IMR-90 (cell line): ENCODE data around the gene HIRA. TPM values are rescaled to one million over a fixed set of nuclear protein-coding genes. Genes with fewer than 3 reads are reported as not detected.

ENCODE experiments used
- ATAC-seq: fragments of 200-7000 bp; cut with Tn5 transposase; 2 replicates; pipeline ENCODE4 v1.9.1; 2020; ENCODE audit warnings: low read depth, mild to moderate bottlenecking, moderate library complexity
- BruUV-seq: library from RNA; stranded (reverse); fragments of 400-500 nt; replicated peaks from 2 replicates; lab custom pipeline; 2021; lab: Mats Ljungman, UMichigan
- CTCF ChIA-PET: fragments of 300-600 bp; formaldehyde crosslinking; extraction: SDS; loops from one replicate; lab custom pipeline; 2021; ENCODE audit warnings: antibody characterized with exemption; lab: Yijun Ruan, JAX
- POLR2A ChIA-PET: fragments of 300-600 bp; sonication (Branson Sonifier 250); formaldehyde crosslinking; loops from one replicate; lab custom pipeline; 2022; ENCODE audit warnings: antibody characterized with exemption; ENCODE audit not compliant: unreplicated experiment; lab: Charles Lee
- DNase-seq: peaks from one replicate; pipeline ENCODE4 v3.0.0; 2013
- H2AFZ ChIP-seq: replicated peaks from 2 replicates; pipeline ENCODE3; 2013; ENCODE audit warnings: low read length, mild to moderate bottlenecking; ENCODE audit not compliant: poor library complexity
- H2AK5ac ChIP-seq: 2 replicates; pipeline ENCODE4 v1.6.1; 2013; ENCODE audit warnings: low read depth, low read length, inconsistent platforms
- H2AK9ac ChIP-seq: replicated peaks from 2 replicates; pipeline ENCODE3; 2013; ENCODE audit warnings: mild to moderate bottlenecking, low read depth, low read length, moderate library complexity; ENCODE audit not compliant: poor library complexity
- H2BK120ac ChIP-seq: 2 replicates; pipeline ENCODE4 v1.6.1; 2013; ENCODE audit warnings: low read depth, low read length, inconsistent platforms
- H2BK15ac ChIP-seq: 3 replicates; pipeline ENCODE4 v1.6.1; 2013; ENCODE audit warnings: low read depth, low read length, inconsistent platforms
- H2BK20ac ChIP-seq: 2 replicates; pipeline ENCODE4 v1.6.1; 2013; ENCODE audit warnings: low read depth, mild to moderate bottlenecking, inconsistent platforms, low read length, moderate library complexity
- H2BK5ac ChIP-seq: 2 replicates; pipeline ENCODE4 v1.6.1; 2013; ENCODE audit warnings: mild to moderate bottlenecking, low read depth, low read length, inconsistent platforms; ENCODE audit not compliant: poor library complexity, severe bottlenecking
- H3K14ac ChIP-seq: replicated peaks from 2 replicates; pipeline ENCODE4 v1.6.1; 2013; ENCODE audit warnings: low read depth, low read length, inconsistent platforms
- H3K18ac ChIP-seq: 2 replicates; pipeline ENCODE4 v1.6.1; 2013; ENCODE audit warnings: low read depth, low read length, control low read depth
- H3K23ac ChIP-seq: 2 replicates; pipeline ENCODE4 v1.6.1; 2013; ENCODE audit warnings: low read depth, low read length, inconsistent platforms
- H3K27ac ChIP-seq: 2 replicates; pipeline ENCODE4 v1.5.1; 2013; ENCODE audit warnings: mild to moderate bottlenecking, control low read depth, low read length; ENCODE audit not compliant: insufficient read depth
- H3K27me3 ChIP-seq: 2 replicates; pipeline ENCODE4 v1.6.1; 2013; ENCODE audit warnings: low read length; ENCODE audit not compliant: control insufficient read depth, insufficient read depth
- H3K36me3 ChIP-seq: 2 replicates; pipeline ENCODE4 v1.6.1; 2013; ENCODE audit warnings: low read length, mixed read lengths; ENCODE audit not compliant: control insufficient read depth, insufficient read depth
- H3K4ac ChIP-seq: 2 replicates; pipeline ENCODE4 v1.6.1; 2013; ENCODE audit warnings: low read depth, low read length, inconsistent platforms
- H3K4me1 ChIP-seq: 2 replicates; pipeline ENCODE4 v1.6.1; 2013; ENCODE audit warnings: low read length, mixed read lengths; ENCODE audit not compliant: control insufficient read depth, insufficient read depth
- H3K4me2 ChIP-seq: 2 replicates; pipeline ENCODE4 v1.6.1; 2013; ENCODE audit warnings: low read depth, mild to moderate bottlenecking, control low read depth, low read length, moderate library complexity
- H3K4me3 ChIP-seq: 2 replicates; pipeline ENCODE4 v1.5.1; 2013; ENCODE audit warnings: low read depth, mild to moderate bottlenecking, control low read depth, low read length, moderate library complexity; ENCODE audit not compliant: insufficient read depth
- H3K56ac ChIP-seq: 2 replicates; pipeline ENCODE4 v1.6.1; 2013; ENCODE audit warnings: low read length, inconsistent platforms; ENCODE audit not compliant: insufficient read depth; ENCODE audit errors: extremely low read depth
- H3K79me1 ChIP-seq, 2 experiments: 2 replicates each; pipeline ENCODE4 v1.6.1; 2013; ENCODE audit warnings: low read length in 2 of 2, inconsistent platforms in 1 of 2, low read depth in 1 of 2
- H3K9ac ChIP-seq: 2 replicates; pipeline ENCODE4 v1.6.1; 2013; ENCODE audit warnings: low read depth, low read length, control low read depth
- H3K9me1 ChIP-seq: 2 replicates; pipeline ENCODE4 v1.6.1; 2013; ENCODE audit warnings: low read length, inconsistent platforms; ENCODE audit not compliant: insufficient read depth
- H3K9me3 ChIP-seq: 2 replicates; pipeline ENCODE4 v1.6.1; 2013; ENCODE audit warnings: low read length; ENCODE audit not compliant: control insufficient read depth, insufficient read depth
- H4K20me1 ChIP-seq: 2 replicates; pipeline ENCODE4 v1.6.1; 2013; ENCODE audit warnings: low read length, inconsistent platforms; ENCODE audit not compliant: insufficient read depth
- H4K5ac ChIP-seq: 2 replicates; pipeline ENCODE4 v1.6.1; 2013; ENCODE audit warnings: mild to moderate bottlenecking, low read depth, low read length, control low read depth
- H4K8ac ChIP-seq, 2 experiments: 2 replicates each; pipeline ENCODE4 v1.6.1; 2013; ENCODE audit warnings: low read depth in 2 of 2, low read length in 2 of 2, control low read depth in 1 of 2, inconsistent platforms in 1 of 2
- H4K91ac ChIP-seq: 2 replicates; pipeline ENCODE4 v1.6.1; 2013; ENCODE audit warnings: low read depth, low read length, inconsistent platforms; ENCODE audit not compliant: insufficient read depth
- RFX5 ChIP-seq: IDR thresholded peaks from 2 replicates; pipeline ENCODE4 v1.8.0; 2012; ENCODE audit warnings: low read depth, mild to moderate bottlenecking, low read length, moderate library complexity
- WGBS, 2 experiments: methylation state at CpG; one replicate each; pipeline versions ENCODE4 v1.1.5 to v1.1.7; 2013; ENCODE audit warnings: missing lambda C conversion rate in 2 of 2; ENCODE audit not compliant: insufficient read length in 1 of 2; ENCODE audit errors: extremely low coverage in 2 of 2; 5-methylcytosine and 5-hydroxymethylcytosine counted together
- dilution Hi-C: fragments of 300-500 bp; cut with HindIII; formaldehyde crosslinking; loops from one replicate; pipeline ENCODE4 v1.14.3; 2018; ENCODE audit warnings: low sequenced_read_pairs; ENCODE audit not compliant: unreplicated experiment
- in situ Hi-C: fragments of 300-500 bp; cut with MboI; formaldehyde crosslinking; loops from 3 replicates; pipeline ENCODE4 v1.14.3; 2019; ENCODE audit warnings: low sequenced_read_pairs, inconsistent platforms, mixed read lengths
- intact Hi-C: fragments of 100-400 bp; cut with micrococcal nuclease; formaldehyde crosslinking; loops from 2 replicates; pipeline ENCODE4 v1.10.0; 2022
- polyA plus RNA-seq, 3 experiments: library from polyadenylated mRNA; depleted of rRNA; stranded (reverse); fragments of >200 nt; gene quantifications; 2 replicates each; pipeline ENCODE4 v1.2.3, GENCODE V29; 2012; ENCODE audit warnings: low replicate concordance in 1 of 3
- total RNA-seq: library from RNA; depleted of rRNA; stranded (reverse); fragments of >200 nt; gene quantifications from 2 replicates; pipeline ENCODE4 v1.2.3, GENCODE V29; 2012
- TF ChIP-seq, protein P1 (sequence below): conservative IDR thresholded peaks from 2 replicates; pipeline ENCODE4 v1.5.1; 2012; ENCODE audit warnings: mild to moderate bottlenecking, low read depth, low read length, improper control_type of control experiment

The HIRA gene
- total and polyA plus RNA-seq, 2 of the 4 experiments (the other 2 are of a cell fraction) = 14.5 to 24.2 TPM

DNA sequence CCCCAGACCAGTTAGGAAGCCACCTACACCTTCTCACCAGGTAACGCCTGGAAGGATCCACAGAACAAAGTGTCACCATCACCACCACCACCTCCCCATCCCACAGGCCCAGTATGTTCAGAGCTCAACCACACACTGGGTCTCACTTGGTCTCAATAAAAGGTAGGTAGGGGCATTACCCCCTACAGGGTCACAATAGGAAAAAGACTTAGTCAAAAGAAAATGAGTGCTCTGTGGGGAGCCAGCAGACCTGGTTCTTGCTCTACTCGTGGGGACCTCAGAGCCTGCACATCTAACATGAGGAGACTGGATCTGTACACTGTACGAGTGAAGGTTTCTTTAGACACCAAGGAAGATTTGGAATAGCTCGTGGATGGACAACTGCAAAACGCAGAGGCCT, 49.3 kb downstream of the HIRA start:
- no peak for TF ChIP-seq RFX5
- TF ChIP-seq, protein P1, sequence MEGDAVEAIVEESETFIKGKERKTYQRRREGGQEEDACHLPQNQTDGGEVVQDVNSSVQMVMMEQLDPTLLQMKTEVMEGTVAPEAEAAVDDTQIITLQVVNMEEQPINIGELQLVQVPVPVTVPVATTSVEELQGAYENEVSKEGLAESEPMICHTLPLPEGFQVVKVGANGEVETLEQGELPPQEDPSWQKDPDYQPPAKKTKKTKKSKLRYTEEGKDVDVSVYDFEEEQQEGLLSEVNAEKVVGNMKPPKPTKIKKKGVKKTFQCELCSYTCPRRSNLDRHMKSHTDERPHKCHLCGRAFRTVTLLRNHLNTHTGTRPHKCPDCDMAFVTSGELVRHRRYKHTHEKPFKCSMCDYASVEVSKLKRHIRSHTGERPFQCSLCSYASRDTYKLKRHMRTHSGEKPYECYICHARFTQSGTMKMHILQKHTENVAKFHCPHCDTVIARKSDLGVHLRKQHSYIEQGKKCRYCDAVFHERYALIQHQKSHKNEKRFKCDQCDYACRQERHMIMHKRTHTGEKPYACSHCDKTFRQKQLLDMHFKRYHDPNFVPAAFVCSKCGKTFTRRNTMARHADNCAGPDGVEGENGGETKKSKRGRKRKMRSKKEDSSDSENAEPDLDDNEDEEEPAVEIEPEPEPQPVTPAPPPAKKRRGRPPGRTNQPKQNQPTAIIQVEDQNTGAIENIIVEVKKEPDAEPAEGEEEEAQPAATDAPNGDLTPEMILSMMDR = no peak
- no peak overlapping the region for H2BK120ac ChIP-seq
- in situ Hi-C loops (loop anchor here (10.0 kb wide), 1 partner anchor 63 kb away; the partner anchor contains the start of gene C22orf39), dilution Hi-C loops (no loop called here), intact Hi-C loops (no loop called here)
- no peak overlapping the region for H2AK5ac ChIP-seq
- ATAC-seq (no peak), DNase-seq (no peak)
- no peak overlapping the region for H2AFZ ChIP-seq
- no peak overlapping the region for H2BK20ac ChIP-seq
- peaks cover 47% of the 10 kb centered on the region for H3K36me3 ChIP-seq
- H3K4me1 ChIP-seq = no peaks in the 10 kb centered on the region
- H3K9ac ChIP-seq = no peak overlapping the region
- no peak overlapping the region for H4K5ac ChIP-seq
- H3K27me3 ChIP-seq = no peaks in the 10 kb centered on the region
- no peaks in the 10 kb centered on the region for H3K79me1 ChIP-seq
- H2AK9ac ChIP-seq = no peak overlapping the region
- no peak overlapping the region for H3K27ac ChIP-seq
- H4K20me1 ChIP-seq = no peaks in the 10 kb centered on the region
- H3K18ac ChIP-seq = no peak overlapping the region
- no TSS peak for BruUV-seq
- H4K8ac ChIP-seq = no peak overlapping the region
- WGBS, 2 experiments = 100% methylated on average over 3 of the region's 5 CpGs; no CpG with 5 or more reads in 1 of the 2 experiments
- no peak overlapping the region for H3K23ac ChIP-seq
- H4K91ac ChIP-seq = no peak overlapping the region
- no peak overlapping the region for H3K56ac ChIP-seq
- H3K9me1 ChIP-seq = peaks cover 4% of the 10 kb centered on the region
- H2BK5ac ChIP-seq = no peak overlapping the region
- H3K4me2 ChIP-seq = no peak overlapping the region
- no peak overlapping the region for H3K4me3 ChIP-seq
- H2BK15ac ChIP-seq = no peak overlapping the region
- no peaks in the 10 kb centered on the region for H3K9me3 ChIP-seq
- H3K14ac ChIP-seq = no peak overlapping the region
- no peak overlapping the region for H3K4ac ChIP-seq
- ChIA-PET POLR2A (no interaction called here), CTCF (interaction anchor here (0.7 kb wide), 1 partner anchor 11 kb away, joined by 4 read pairs; no protein-coding TSS in a partner anchor)
